B cell (primary cell): Measurements from ENCODE around the gene SCFD2.

ENCODE experiments used
- CTCF ChIP-seq: fragments of 200-600 bp; IDR thresholded peaks from one replicate; pipeline ENCODE4 v1.8.0; 2022; ENCODE audit warnings: antibody characterized with exemption, mild to moderate bottlenecking
- EZH2 ChIP-seq: IDR thresholded peaks from 2 replicates; pipeline ENCODE4 v1.6.1; 2012; ENCODE audit warnings: borderline replicate concordance, low read depth, mild to moderate bottlenecking, moderate library complexity, low read length; ENCODE audit not compliant: insufficient read depth, poor library complexity, severe bottlenecking

DNA sequence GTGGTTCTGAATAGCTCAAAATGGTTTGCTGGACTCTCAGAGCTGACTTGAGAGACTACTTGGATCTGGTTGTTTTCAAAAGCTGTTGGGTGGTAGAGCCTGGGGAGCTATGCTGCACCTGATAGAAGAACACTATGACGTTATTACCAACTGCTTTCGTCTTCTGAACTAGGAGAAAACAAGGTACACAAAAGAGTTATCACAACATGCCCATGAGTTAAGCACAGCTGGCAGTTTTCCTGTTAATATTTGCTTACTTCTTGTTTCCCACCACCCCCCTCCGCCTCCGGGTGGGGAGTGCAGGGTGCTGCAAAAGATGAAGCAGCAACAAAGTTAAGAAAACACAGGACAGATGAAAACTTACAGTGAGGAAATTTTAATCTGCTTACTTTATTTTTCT lies 434.6 kb downstream of the SCFD2 start:
- no peak for TF ChIP-seq CTCF
- TF ChIP-seq EZH2, result no peak
